Progenitor cell of endocrine pancreas (in vitro differentiated cells): ENCODE results near the gene SSH3. TPM values are rescaled to one million over a fixed set of nuclear protein-coding genes. Genes with fewer than 3 reads are reported as not detected.

Source experiments
- DNase-seq: peaks from one replicate; pipeline ENCODE4 v3.0.0; 2021; ENCODE audit warnings: low spot score; ENCODE audit not compliant: unreplicated experiment
- H3K27ac Mint-ChIP-seq: 2 replicates; pipeline ENCODE4 v1.8.0; 2021; ENCODE audit warnings: mild to moderate bottlenecking, moderate library complexity, mixed read lengths
- H3K27me3 Mint-ChIP-seq: 2 replicates; pipeline ENCODE4 v1.8.0; 2021; ENCODE audit warnings: mixed read lengths
- H3K36me3 Mint-ChIP-seq: 2 replicates; pipeline ENCODE4 v1.8.0; 2022; ENCODE audit warnings: mixed read lengths; ENCODE audit not compliant: insufficient read depth
- H3K4me1 Mint-ChIP-seq: 2 replicates; pipeline ENCODE4 v1.8.0; 2021; ENCODE audit warnings: low read depth, mixed read lengths
- H3K4me3 Mint-ChIP-seq: 2 replicates; pipeline ENCODE4 v1.8.0; 2021; ENCODE audit warnings: low read depth, mild to moderate bottlenecking, moderate library complexity, mixed read lengths
- H3K9me3 Mint-ChIP-seq: 2 replicates; pipeline ENCODE4 v1.8.0; 2021; ENCODE audit warnings: low read depth, mixed read lengths
- CTCF ChIP-seq: fragments of 200-600 bp; sonication (generic); IDR thresholded peaks from one replicate; pipeline ENCODE4 v1.5.0; 2021; ENCODE audit warnings: antibody characterized with exemption, mild to moderate bottlenecking; ENCODE audit not compliant: unreplicated experiment
- total RNA-seq: library from RNA; stranded (reverse); gene quantifications from 2 replicates; pipeline ENCODE4 v1.2.1, GENCODE V29; 2021

The SSH3 gene
- total RNA-seq, 1 donor from 2014 or later, result 48.9 TPM

GRCh38 chr11:67344264-67344663 is 40.9 kb downstream of the SSH3 start:
- Mint-ChIP-seq H3K9me3 (no peaks in the 10 kb centered on the region), H3K4me3 (no peak overlapping the region), H3K27me3 (no peaks in the 10 kb centered on the region), H3K36me3 (peaks cover 6% of the 10 kb centered on the region), H3K4me1 (peaks cover 19% of the 10 kb centered on the region), H3K27ac (peak overlapping the region; percentile 77)
- DNase-seq, result no peak
- TF ChIP-seq CTCF, result no peak

- H3K36me3 Mint-ChIP-seq, result peaks cover 6% of the 10 kb centered on the region
- no peak for TF ChIP-seq CTCF
- no peak overlapping the region for H3K4me3 Mint-ChIP-seq
- DNase-seq, result no peak
- peaks cover 19% of the 10 kb centered on the region for H3K4me1 Mint-ChIP-seq
- no peaks in the 10 kb centered on the region for H3K27me3 Mint-ChIP-seq
- no peaks in the 10 kb centered on the region for H3K9me3 Mint-ChIP-seq
- no peak overlapping the region for H3K27ac Mint-ChIP-seq
Observed at GRCh38 chr11:67345247-67345919, 42.1 kb downstream of the SSH3 start.

- peak overlapping the region; percentile 57 for H3K27ac Mint-ChIP-seq
- no peak for DNase-seq
- no peak overlapping the region for H3K4me3 Mint-ChIP-seq
Observed at GRCh38 chr11:67345920-67346819, 42.8 kb downstream of the SSH3 start.

GRCh38 chr11:67347964-67348749 is 44.8 kb downstream of the SSH3 start:
- Mint-ChIP-seq H3K9me3 (no peaks in the 10 kb centered on the region), H3K27me3 (no peaks in the 10 kb centered on the region), H3K36me3 (no peaks in the 10 kb centered on the region), H3K4me1 (peaks cover 22% of the 10 kb centered on the region), H3K4me3 (no peak overlapping the region), H3K27ac (no peak overlapping the region)
- no peak for DNase-seq
- no peak for TF ChIP-seq CTCF

More at GRCh38 chr11:67345920-67346819, 42.8 kb downstream of the SSH3 start:
- no peaks in the 10 kb centered on the region for H3K9me3 Mint-ChIP-seq
- peaks cover 19% of the 10 kb centered on the region for H3K4me1 Mint-ChIP-seq
- no peaks in the 10 kb centered on the region for H3K27me3 Mint-ChIP-seq
- TF ChIP-seq CTCF, result peak; percentile 65
- H3K36me3 Mint-ChIP-seq, result peaks cover 6% of the 10 kb centered on the region

GRCh38 chr11:67349036-67349435 is 45.7 kb downstream of the SSH3 start:
- no peaks in the 10 kb centered on the region for H3K27me3 Mint-ChIP-seq
- no peak overlapping the region for H3K27ac Mint-ChIP-seq
- no peaks in the 10 kb centered on the region for H3K9me3 Mint-ChIP-seq
- no peaks in the 10 kb centered on the region for H3K36me3 Mint-ChIP-seq
- H3K4me3 Mint-ChIP-seq, result no peak overlapping the region
- no peak for TF ChIP-seq CTCF
- DNase-seq, result no peak
- H3K4me1 Mint-ChIP-seq, result peaks cover 25% of the 10 kb centered on the region
